Measurements from ENCODE around the gene TESK1. TPM values are rescaled to one million over a fixed set of nuclear protein-coding genes. Genes with fewer than 3 reads are reported as not detected.

Gene TESK1
- 10 to 100 TPM in 3 of 4 donors, 1 to 10 TPM in 1; 2.0 to 59.7 (median 15.5) TPM for total RNA-seq

GRCh38 chr9:35604578-35605350 lies at the start of gene TESK1:
Gene TESK1 (plus strand): TSS chr9:35605262. CDS start chr9:35605620, 358 bp downstream.
- Histone ChIP-seq H3K4me3 (peak within 1 kb of the TSS; percentile 65 to 95), H3K9me3 (no peaks in the 10 kb centered on the region), H3K27me3 (no peaks in the 10 kb centered on the region), H3K36me3 (no peaks in the 10 kb centered on the region), H3K27ac (peak within 1 kb of the TSS; percentile 92 to 94), H3K4me1 (no peaks in the 10 kb centered on the region)
- peak; percentile 64 to 73 for DNase-seq
- TF ChIP-seq POLR2A (IDR thresholded peaks at IDR 0.05): no peak
- TF ChIP-seq CTCF (IDR thresholded peaks at IDR 0.05): no peak
- intact Hi-C loops (cut with DNase I; ENCODE audit: low total_unique reads): no loop called here

- Histone ChIP-seq H3K36me3 (no peaks in the 10 kb centered on the region), H3K4me1 (peaks cover 3 to 5% of the 10 kb centered on the region in 2 donors), H3K9me3 (no peaks in the 10 kb centered on the region), H3K27me3 (no peaks in the 10 kb centered on the region), H3K27ac (no peak overlapping the region), H3K4me3 (no peak overlapping the region)
- intact Hi-C loops (cut with DNase I; ENCODE audit: low total_unique reads): no loop called here
- no peak for DNase-seq
- TF ChIP-seq CTCF (IDR thresholded peaks at IDR 0.05) (no peak), POLR2A (IDR thresholded peaks at IDR 0.05) (no peak)
Observed at GRCh38 chr9:35555881-35556280, 49.2 kb upstream of the TESK1 start.

- Histone ChIP-seq H3K4me1 (peaks cover 3 to 5% of the 10 kb centered on the region in 2 donors), H3K4me3 (no peak overlapping the region), H3K27me3 (no peaks in the 10 kb centered on the region), H3K36me3 (no peaks in the 10 kb centered on the region), H3K9me3 (no peaks in the 10 kb centered on the region), H3K27ac (no peak overlapping the region)
- DNase-seq: no peak
- intact Hi-C loops (cut with DNase I; ENCODE audit: low total_unique reads): no loop called here
- no peak for TF ChIP-seq CTCF (IDR thresholded peaks at IDR 0.05)
- no peak for TF ChIP-seq POLR2A (IDR thresholded peaks at IDR 0.05)
Observed at GRCh38 chr9:35556776-35557175, 48.3 kb upstream of the TESK1 start.

- DNase-seq: no peak
- intact Hi-C loops (cut with DNase I; ENCODE audit: low total_unique reads): no loop called here
- H3K4me1 ChIP-seq: peaks cover 3 to 5% of the 10 kb centered on the region in 2 donors
- H3K27me3 ChIP-seq: no peaks in the 10 kb centered on the region
- no peak overlapping the region for H3K4me3 ChIP-seq
- H3K36me3 ChIP-seq: no peaks in the 10 kb centered on the region
- TF ChIP-seq CTCF (IDR thresholded peaks at IDR 0.05) (no peak), POLR2A (IDR thresholded peaks at IDR 0.05) (no peak)
- H3K9me3 ChIP-seq: no peaks in the 10 kb centered on the region
- H3K27ac ChIP-seq: no peak overlapping the region
Observed at GRCh38 chr9:35557320-35557719, 47.7 kb upstream of the TESK1 start.

- DNase-seq: no peak
- TF ChIP-seq POLR2A (IDR thresholded peaks at IDR 0.05) (no peak), CTCF (IDR thresholded peaks at IDR 0.05) (no peak)
- H3K4me3 ChIP-seq: no peak overlapping the region
- H3K9me3 ChIP-seq: no peaks in the 10 kb centered on the region
- no peak overlapping the region for H3K27ac ChIP-seq
- intact Hi-C loops (cut with DNase I; ENCODE audit: low total_unique reads): no loop called here
- no peaks in the 10 kb centered on the region for H3K36me3 ChIP-seq
- H3K4me1 ChIP-seq: peaks cover 3 to 5% of the 10 kb centered on the region in 2 donors
- H3K27me3 ChIP-seq: no peaks in the 10 kb centered on the region
Observed at GRCh38 chr9:35558185-35558584, 46.9 kb upstream of the TESK1 start.
